HG02623 (cell line): ENCODE measurements around the gene FRMD4B.
"Not testable (repeated sequence)": the region's sequence is repeated elsewhere in the genome, so short reads cannot be mapped to it uniquely, and the experiment has no call there.

Experiments used
- ATAC-seq: cut with Tn5 transposase; IDR thresholded peaks from one replicate; pipeline ENCODE4 v1.9.1; 2021; ENCODE audit warnings: moderate library complexity; ENCODE audit not compliant: unreplicated experiment

Gene FRMD4B

GRCh38 chr3:69292185-69292584 lies 93.7 kb downstream of the FRMD4B start:
- no peak for ATAC-seq

GRCh38 chr3:69290430-69290829 lies 95.5 kb downstream of the FRMD4B start:
- no peak for ATAC-seq

DNA sequence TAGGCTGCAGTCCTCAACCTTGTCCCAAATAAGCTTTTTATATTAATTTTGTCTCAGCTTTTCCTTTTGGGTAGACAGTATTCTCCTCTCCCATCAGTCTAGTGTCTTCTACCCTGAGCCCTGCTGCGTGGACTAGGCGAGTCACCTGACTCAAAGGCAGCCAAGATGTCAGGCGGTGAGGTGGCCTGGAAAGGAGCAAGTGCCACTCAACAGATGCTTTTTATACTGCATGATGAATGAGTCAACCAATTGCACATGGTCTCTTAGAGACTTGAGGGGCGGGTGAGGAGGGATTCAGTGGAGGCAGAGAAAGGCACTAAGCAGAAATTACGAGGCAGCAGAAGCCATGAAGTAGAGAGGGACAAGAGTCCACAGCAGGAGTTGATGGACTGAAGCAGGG lies 95.9 kb downstream of the FRMD4B start:
- no peak for ATAC-seq

DNA sequence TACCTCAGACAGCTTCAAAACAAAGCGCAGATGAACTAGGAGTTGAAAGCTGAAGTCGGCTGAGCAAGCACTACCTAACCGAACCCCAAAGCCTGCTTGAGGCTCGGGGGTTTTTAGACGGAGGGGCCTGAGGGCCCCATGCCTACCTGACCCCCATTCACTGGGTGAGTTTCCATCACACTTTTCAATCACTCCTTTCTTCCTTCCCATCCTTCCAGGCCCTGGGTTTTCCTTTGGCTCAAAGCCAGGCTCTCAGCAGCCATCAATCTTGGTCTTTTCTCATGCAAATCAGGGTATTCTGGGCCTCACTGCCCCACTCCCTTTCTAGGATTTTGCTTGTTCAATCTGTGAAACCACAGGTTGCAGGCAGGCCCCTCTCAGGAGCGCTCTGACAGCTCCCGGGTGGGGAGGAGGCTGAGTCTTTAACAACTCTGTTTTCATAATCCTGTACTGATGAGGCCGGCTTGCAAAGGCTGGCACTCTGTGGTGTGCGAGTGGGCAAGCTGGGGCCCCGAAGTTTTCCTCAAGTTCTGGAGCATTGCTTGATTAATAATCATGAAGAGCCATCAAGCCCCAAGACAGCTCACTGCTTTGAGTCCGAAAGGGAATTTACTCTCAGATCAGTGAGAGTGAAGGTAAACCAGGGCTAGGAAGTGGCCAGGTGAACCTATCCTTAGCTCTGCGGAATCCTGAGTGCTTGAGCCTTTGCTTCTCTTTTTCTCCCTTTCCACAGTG lies 97.6 kb downstream of the FRMD4B start:
- ATAC-seq: peak; percentile 54

DNA sequence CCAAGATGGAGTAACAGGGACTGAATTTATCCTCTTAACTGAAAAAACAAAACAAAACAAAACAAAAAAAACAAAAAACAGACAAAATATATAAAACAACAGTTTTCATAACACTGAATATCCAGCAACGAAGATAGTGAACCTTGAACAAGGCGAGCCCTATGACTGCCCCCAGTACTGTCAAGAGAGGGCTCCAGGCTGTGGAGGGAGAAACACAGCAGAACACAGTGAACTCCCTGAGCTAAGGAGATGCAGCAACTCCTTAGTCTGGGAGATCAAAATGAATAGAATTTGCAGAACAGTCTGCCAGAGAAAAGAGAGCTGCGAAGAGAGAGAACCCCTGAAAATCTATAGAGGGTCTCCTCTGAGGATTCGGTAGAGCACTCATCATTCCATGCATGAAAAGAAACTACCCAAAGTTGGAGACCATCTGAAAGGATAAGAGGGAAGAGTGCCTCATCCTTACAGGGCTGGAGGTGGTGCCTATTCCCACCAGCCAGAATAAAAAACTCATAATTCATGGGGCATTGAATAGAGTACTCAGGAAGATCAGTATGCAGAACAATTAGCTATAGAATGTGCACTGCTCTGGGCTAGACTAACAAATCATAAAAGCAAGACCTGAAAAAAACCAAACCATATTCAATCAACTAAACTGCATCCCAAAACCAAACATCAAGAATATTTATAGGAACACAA lies 101.8 kb downstream of the FRMD4B start:
- ATAC-seq: no peak

DNA sequence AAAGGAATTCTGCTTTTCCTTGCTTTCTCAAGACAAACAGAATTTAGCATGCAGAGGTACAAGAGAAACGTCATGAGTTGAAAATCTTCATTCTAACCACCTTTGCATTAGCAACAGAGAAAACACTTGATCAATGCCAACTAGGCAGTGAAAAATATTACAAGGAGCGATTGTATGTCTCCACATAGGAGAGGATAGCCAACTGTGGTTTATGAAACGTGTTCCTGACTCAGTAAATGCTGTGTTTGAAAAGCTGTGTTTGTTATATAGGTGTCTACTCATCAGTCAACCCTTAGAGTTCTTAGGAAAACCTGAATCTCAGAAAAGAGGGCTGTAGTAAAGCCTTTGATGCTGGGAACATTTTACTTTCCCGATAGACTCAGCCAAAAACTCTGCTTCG lies 102.4 kb downstream of the FRMD4B start:
- ATAC-seq: no peak

DNA sequence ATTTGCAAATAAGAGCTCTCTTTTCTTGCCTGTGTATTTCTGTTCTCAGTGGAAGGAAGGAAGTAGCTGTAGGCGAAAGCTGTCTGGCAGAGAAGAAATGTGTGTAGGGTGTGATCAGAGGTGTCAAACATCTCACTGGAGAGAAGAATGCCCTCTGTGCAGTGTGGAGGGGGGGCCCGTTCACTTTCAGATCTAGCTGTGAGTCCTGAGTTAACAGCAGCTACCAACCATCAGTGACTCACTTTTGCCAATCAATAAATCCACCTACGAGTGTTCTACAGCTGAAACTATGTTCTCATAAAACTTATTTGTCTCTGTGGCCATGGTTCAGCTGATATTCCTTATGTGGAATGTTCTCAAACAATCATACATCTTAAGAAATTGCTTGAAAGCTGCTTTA lies 103.7 kb downstream of the FRMD4B start:
- ATAC-seq: no peak

GRCh38 chr3:69277403-69277802 lies 108.5 kb downstream of the FRMD4B start:
- ATAC-seq: not testable (repeated sequence)

DNA sequence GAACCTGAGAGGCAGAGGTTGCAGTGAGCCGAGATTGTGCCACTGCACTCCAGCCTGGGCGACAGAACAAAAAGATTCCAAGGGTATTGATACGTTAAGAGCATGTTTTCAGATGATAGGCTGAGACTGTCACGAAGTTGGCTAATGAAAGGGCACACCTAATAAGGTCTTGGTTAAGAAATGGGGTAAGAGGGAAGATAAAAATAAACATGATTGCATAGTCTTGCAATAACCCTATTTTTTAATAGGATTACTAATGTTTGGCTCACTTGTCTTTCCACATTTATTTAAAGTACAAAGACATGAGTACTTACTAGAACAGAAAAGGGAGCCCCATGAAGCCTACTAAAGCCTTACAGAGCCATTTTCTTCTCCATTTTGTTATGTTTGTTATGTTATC lies 109.0 kb downstream of the FRMD4B start:
- ATAC-seq: no peak

DNA sequence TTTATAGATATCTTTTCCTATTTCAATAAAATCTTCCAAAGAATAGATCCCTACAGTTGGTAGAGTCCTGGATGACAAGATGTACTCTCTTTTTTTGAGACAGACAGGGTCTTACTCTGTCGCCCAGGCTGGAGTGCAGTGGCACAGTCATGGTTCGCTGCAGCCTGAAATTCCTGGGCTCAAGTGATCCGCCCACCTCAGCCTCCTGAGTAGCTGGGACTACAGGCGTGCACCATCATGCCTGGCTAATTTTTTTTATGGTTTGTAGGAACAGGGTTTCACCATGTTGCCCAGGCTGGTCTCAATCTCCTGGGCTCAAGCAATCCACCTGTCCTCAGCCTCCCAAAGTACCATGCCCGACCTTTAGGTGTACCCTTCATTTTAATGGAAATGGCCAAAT lies 109.7 kb downstream of the FRMD4B start:
- ATAC-seq: not testable (repeated sequence)

GRCh38 chr3:69273896-69274295 lies 112.0 kb downstream of the FRMD4B start:
- no peak for ATAC-seq

DNA sequence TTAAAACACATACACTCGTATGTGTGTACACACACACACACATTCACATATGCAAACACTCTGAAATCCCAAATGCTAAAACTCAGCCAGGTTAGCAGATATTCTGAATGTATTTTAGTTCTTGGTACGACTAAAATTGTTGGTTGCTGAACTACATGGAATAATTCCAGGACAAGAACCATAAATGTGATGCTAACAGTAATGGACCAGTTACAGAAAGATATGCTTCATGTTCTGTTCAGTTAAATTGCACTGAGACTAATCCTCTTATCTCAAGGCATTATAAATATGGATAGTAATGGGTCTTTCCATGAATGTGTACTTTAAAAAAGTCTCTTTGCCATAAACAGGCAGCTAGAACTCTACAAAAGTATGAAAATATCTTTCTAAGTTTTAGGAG lies 113.3 kb downstream of the FRMD4B start:
- no peak for ATAC-seq

- ATAC-seq: no peak
Measured at GRCh38 chr3:69271098-69271497, 114.8 kb downstream of the FRMD4B start.

DNA sequence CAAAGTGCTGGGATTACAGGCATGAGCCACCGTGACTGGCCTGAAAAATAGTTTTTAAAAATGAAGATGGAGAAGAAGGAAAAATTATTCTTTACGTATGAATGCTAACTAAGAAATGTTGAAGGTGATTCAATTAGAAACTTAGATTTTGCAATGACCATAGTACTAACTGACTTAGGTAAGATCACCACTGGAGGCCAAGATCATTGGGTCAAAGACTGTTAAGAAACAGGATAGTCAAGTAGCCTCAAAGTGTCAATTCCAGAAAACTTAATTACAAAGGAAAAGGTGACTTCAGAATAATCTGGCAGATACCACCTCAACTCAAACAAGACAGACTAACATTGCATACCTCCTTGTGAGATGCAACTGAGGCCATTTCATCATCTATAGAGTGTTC lies 119.3 kb downstream of the FRMD4B start:
- ATAC-seq: no peak

GRCh38 chr3:69266071-69266470 lies 119.8 kb downstream of the FRMD4B start:
- ATAC-seq: not testable (repeated sequence)

DNA sequence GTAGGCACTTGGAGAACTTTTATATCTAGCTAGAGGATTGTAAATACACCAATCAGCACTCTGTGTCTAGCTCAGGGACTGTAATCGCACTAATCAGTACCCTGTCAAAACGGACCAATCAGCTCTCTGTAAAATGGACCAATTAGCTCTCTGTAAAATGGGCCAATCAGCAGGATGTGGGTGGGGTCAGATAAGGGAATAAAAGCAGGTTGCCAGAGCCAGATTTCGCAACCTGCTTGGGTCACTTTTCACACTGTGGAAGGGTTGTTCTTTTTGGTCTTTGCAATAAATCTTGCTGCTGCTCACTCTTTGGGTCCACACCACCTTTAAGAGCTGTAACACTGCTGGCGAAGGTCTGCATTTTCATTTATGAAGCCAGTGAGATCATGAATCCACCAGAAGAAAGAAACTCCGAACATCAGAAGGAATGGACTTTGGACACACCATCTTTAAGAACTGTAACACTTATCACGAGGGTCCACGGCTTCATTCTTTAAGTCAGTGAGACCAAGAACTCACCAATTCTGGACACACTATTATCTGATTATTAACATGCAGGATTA lies 125.0 kb downstream of the FRMD4B start:
- ATAC-seq: not testable (repeated sequence)

DNA sequence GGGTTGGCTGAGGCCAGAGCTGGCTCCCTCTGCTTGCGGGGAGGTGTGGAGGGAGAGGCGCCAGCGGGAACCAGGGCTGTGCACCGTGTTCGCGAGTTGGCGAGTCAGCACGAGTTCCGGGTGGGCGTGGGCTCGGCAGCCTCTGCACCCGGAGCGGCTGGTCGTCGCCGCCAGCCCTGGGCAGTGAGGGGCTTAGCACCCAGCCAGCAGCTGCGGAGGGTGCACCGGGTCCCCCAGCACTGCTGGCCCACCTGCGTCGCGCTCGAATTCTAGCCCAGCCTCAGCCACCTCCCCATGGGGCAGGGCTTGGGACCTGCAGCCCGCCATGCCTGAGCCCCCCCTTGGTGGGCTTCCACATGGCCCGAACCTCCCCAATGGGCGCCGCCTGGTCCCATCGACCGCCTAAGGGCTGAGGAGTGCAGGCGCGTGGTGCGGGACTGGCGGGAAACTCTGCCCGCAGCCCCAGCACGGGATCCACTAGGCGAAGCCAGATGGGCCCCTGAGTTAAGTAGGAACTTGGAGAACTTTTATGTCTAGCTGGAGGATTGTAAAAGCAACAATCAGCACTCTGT lies 125.6 kb downstream of the FRMD4B start:
- no peak for ATAC-seq

- ATAC-seq: no peak
Measured at GRCh38 chr3:69259125-69259524, 126.8 kb downstream of the FRMD4B start.

- ATAC-seq: no peak
Measured at GRCh38 chr3:69255928-69256327, 130.0 kb downstream of the FRMD4B start.

- no peak for ATAC-seq
Measured at GRCh38 chr3:69254351-69254750, 131.5 kb downstream of the FRMD4B start.

GRCh38 chr3:69252631-69253030 lies 133.3 kb downstream of the FRMD4B start:
- no peak for ATAC-seq

- ATAC-seq: no peak
Measured at GRCh38 chr3:69252141-69252540, 133.7 kb downstream of the FRMD4B start.
